ENCODE measurements around the gene PRR27.

DNA sequence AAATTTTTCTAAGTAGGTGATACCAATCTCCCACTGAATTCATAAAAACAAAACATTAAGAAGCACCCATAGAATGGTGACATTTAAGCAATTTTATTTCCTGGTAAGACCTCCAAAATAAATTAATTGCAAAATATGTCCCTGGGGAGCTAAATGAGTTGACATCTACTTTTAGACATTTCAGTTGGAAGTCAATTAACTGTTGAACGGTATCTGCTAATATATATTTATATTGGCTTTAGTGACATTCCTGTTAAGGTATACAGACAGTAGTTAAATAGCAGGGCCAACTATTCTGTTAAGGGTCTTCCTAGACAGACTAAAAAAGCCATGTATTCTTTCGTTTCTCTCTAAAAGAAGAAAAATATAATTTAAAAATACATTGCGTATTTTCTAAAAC lies at the start of gene PRR27:
- TF ChIP-seq, protein P1, sequence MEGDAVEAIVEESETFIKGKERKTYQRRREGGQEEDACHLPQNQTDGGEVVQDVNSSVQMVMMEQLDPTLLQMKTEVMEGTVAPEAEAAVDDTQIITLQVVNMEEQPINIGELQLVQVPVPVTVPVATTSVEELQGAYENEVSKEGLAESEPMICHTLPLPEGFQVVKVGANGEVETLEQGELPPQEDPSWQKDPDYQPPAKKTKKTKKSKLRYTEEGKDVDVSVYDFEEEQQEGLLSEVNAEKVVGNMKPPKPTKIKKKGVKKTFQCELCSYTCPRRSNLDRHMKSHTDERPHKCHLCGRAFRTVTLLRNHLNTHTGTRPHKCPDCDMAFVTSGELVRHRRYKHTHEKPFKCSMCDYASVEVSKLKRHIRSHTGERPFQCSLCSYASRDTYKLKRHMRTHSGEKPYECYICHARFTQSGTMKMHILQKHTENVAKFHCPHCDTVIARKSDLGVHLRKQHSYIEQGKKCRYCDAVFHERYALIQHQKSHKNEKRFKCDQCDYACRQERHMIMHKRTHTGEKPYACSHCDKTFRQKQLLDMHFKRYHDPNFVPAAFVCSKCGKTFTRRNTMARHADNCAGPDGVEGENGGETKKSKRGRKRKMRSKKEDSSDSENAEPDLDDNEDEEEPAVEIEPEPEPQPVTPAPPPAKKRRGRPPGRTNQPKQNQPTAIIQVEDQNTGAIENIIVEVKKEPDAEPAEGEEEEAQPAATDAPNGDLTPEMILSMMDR (IDR thresholded peaks at IDR 0.05; ENCODE audit: insufficient read depth, low read depth, low read length) = no peak
- TF ChIP-seq EZH2 (IDR thresholded peaks at IDR 0.05; ENCODE audit: insufficient read depth, low read length) = no peak

All from astrocyte (in vitro differentiated cells and primary cell).